AG04450 (cell line): Measurements from ENCODE around the gene ABLIM1. TPM values are rescaled to one million over a fixed set of nuclear protein-coding genes. Genes with fewer than 3 reads are reported as not detected.

Source experiments
- CTCF ChIA-PET: fragments of 300-600, 350-600 bp; formaldehyde crosslinking; extraction: SDS; loops from one replicate; lab custom pipeline; 2022; ENCODE audit warnings: antibody characterized with exemption, inconsistent platforms; lab: Charles Lee
- POLR2A ChIA-PET: fragments of 350-600 bp; formaldehyde crosslinking; extraction: SDS; loops from one replicate; lab custom pipeline; 2021; ENCODE audit warnings: antibody characterized with exemption, inconsistent platforms; lab: Yijun Ruan, JAX
- DNase-seq: peaks from one replicate; pipeline ENCODE4 v3.0.0-alpha.2; 2011; ENCODE audit warnings: low read depth, low spot score
- H3K27ac ChIP-seq: one replicate; pipeline ENCODE4 v1.5.1; 2012; ENCODE audit warnings: low read depth, low read length, control low read depth
- H3K27me3 ChIP-seq: one replicate; pipeline ENCODE4 v1.6.0; 2012; ENCODE audit warnings: low read length; ENCODE audit not compliant: control insufficient read depth, insufficient read depth
- H3K4me3 ChIP-seq: 2 replicates; pipeline ENCODE4 v1.5.1; 2011; ENCODE audit warnings: mild to moderate bottlenecking, low read depth, low read length, control low read depth
- H3K9me3 ChIP-seq: 2 replicates; pipeline ENCODE4 v1.5.1; 2012; ENCODE audit warnings: low read length; ENCODE audit not compliant: control insufficient read depth, insufficient read depth
- polyA plus RNA-seq: library from polyadenylated mRNA; depleted of rRNA; stranded (reverse); fragments of >200 nt; gene quantifications from 2 replicates; pipeline ENCODE4 v1.2.3, GENCODE V29; 2011
- TF ChIP-seq, protein P1 (sequence below): IDR thresholded peaks from 2 replicates; pipeline ENCODE4 v1.5.1; 2011; ENCODE audit warnings: low read depth, low read length, control low read depth, inconsistent platforms

Gene ABLIM1
- polyA plus RNA-seq, 1 experiment, result 6.4 TPM

DNA sequence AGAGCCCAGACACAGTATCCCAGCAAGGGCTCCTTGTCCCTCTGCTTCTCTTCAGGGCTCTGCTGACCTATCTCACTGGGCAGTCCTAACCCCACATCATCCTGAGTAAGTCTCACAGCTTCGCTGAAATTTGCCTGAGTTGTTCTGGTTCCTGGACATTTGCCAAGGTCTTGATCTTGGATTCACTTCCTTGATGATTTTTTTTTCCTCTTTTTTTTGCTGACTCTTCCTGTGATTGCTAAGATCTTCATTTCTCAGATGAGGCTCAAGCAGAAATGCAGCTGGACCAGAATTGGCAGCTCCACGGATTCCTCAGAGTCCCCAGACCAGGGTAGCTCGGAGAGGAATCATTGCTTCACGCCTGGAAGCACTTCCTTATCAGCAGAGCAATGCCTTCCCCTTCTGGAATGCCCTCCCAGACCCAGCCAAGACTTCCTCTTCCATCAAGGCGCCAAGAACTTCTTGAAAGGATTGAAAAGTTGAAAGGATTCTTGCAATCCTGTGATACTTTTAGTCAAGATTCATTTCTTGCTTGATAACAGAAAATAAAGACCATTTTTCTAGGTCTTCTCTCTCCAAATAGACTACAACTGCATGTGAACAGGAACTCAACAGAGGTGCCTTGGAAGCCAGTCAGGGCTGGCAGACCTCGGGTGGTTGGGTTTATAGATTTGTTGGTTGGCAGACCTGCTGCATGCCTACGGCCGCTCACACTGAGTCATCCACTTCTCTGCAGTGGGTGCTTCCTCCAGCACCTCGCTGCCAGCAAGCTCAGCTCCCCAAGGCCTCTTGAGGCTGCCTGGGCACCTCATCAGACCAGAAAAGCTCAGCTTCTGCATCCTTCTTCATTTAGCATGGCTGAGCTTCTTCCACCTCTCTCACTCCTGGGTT is 244.9 kb downstream of the ABLIM1 start:
- CTCF ChIA-PET, result no interaction called here
- no peak for DNase-seq
- POLR2A ChIA-PET, result no interaction called here
- Histone ChIP-seq H3K27me3 (peaks cover 19% of the 10 kb centered on the region), H3K9me3 (no peaks in the 10 kb centered on the region), H3K4me3 (no peak overlapping the region), H3K27ac (no peak overlapping the region)
- TF ChIP-seq, protein P1, sequence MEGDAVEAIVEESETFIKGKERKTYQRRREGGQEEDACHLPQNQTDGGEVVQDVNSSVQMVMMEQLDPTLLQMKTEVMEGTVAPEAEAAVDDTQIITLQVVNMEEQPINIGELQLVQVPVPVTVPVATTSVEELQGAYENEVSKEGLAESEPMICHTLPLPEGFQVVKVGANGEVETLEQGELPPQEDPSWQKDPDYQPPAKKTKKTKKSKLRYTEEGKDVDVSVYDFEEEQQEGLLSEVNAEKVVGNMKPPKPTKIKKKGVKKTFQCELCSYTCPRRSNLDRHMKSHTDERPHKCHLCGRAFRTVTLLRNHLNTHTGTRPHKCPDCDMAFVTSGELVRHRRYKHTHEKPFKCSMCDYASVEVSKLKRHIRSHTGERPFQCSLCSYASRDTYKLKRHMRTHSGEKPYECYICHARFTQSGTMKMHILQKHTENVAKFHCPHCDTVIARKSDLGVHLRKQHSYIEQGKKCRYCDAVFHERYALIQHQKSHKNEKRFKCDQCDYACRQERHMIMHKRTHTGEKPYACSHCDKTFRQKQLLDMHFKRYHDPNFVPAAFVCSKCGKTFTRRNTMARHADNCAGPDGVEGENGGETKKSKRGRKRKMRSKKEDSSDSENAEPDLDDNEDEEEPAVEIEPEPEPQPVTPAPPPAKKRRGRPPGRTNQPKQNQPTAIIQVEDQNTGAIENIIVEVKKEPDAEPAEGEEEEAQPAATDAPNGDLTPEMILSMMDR, result no peak

DNA sequence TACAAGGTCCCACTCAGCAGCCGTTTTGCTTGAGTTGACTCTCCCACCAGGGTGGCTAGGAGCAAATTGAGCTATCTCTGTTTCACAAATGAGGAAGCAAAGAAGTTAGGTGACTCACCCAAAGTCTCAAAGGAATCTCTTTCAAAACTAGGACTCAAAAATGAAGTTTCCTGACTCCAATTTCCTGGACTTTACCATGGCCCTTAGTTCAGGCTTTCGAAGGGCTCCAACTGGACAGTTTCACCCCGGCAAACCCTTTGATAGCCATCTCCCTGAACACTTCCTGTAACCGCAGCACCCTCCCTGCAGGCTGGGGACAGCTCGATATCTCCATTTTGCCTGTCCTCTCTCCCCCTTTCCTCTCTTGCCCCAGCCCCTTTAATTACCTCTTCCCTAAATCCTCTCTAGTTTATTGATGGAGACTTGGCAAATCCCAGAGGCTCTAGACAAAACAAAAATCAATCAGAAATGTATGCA is 249.1 kb downstream of the ABLIM1 start:
- Histone ChIP-seq H3K27ac (no peak overlapping the region), H3K27me3 (peaks cover 37% of the 10 kb centered on the region), H3K4me3 (no peak overlapping the region), H3K9me3 (no peaks in the 10 kb centered on the region)
- ChIA-PET POLR2A (no interaction called here), CTCF (no interaction called here)
- no peak for DNase-seq
- TF ChIP-seq, protein P1, result no peak

DNA sequence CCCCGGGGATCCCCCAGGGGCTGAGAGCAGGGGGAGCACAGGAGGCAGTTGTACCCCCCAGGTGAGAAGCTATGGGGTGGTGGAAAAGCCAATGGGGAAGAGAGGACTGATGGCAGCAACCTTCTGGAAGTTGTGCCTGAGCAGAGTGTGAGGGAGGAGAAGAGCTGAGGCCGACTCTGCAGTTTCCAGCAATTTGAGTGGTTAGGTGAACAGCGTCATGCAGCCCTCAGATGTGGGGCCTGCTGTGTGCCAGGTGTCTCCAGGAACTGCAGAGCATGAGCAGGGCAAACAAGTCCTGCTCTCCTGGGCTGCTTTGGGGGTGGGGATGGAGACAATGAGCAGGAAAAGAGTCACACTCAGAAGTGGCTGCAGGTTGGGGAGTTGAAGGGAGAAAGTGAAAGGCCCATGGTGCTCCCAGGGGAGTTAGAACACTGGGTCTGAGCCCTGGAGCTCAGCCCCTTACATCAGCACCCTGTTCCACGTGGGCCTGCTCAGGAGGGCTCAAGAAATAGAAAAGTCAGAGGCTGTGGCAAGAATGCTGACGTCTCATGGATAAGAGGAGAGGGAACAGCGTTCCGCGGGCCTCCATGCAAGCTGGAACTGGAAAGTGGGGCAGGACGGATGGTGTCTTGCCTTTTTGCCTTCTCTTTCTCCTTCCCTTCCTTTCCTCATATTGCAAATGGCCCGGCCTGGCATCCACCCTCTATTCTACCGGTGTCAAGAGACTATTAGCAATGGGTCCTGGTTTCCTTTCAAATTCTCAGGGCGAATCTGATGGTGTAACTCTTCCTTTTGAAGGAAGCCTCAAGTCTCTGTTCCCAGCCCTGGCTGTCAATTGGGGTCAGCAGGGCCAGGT is 249.7 kb downstream of the ABLIM1 start:
- Histone ChIP-seq H3K27me3 (peaks cover 44% of the 10 kb centered on the region), H3K27ac (no peak overlapping the region), H3K9me3 (no peaks in the 10 kb centered on the region; the same call in 1 of the 2 replicates), H3K4me3 (no peak overlapping the region)
- TF ChIP-seq, protein P1, result no peak
- CTCF ChIA-PET, result no interaction called here
- POLR2A ChIA-PET, result no interaction called here
- DNase-seq, result no peak

DNA sequence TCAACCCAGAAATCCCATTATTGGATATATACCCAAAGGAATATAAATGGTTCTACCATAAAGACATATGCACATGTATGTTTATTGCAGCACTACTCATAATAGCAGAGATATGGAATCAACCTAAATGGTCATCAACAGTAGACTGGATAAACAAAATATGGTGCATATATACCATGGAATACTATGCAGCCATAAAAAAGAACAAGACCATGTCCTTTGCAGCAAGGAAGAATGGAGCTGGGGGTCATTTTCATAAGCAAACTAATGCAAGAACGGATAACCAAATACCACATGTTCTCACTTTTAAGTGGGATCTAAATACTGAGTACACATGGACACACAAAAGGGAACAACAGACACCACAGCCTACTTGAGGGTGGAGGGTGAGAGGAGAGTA is 251.6 kb downstream of the ABLIM1 start:
- H3K27ac ChIP-seq, result no peak overlapping the region
- no peak overlapping the region for H3K4me3 ChIP-seq
- peaks cover 53% of the 10 kb centered on the region for H3K27me3 ChIP-seq
- TF ChIP-seq, protein P1, result no peak
- POLR2A ChIA-PET, result no interaction called here
- CTCF ChIA-PET, result interaction anchor here (0.6 kb wide), 1 partner anchor 217 kb away, joined by 3 read pairs; no protein-coding TSS in a partner anchor
- no peak for DNase-seq
- H3K9me3 ChIP-seq, result no peaks in the 10 kb centered on the region; the same call in 1 of the 2 replicates
